ENCODE measurements around the gene MASP2. TPM values are rescaled to one million over a fixed set of nuclear protein-coding genes. Genes with fewer than 3 reads are reported as not detected.

Gene MASP2
- total RNA-seq, 1 experiment from 2014 or later, result 0.25 TPM

DNA sequence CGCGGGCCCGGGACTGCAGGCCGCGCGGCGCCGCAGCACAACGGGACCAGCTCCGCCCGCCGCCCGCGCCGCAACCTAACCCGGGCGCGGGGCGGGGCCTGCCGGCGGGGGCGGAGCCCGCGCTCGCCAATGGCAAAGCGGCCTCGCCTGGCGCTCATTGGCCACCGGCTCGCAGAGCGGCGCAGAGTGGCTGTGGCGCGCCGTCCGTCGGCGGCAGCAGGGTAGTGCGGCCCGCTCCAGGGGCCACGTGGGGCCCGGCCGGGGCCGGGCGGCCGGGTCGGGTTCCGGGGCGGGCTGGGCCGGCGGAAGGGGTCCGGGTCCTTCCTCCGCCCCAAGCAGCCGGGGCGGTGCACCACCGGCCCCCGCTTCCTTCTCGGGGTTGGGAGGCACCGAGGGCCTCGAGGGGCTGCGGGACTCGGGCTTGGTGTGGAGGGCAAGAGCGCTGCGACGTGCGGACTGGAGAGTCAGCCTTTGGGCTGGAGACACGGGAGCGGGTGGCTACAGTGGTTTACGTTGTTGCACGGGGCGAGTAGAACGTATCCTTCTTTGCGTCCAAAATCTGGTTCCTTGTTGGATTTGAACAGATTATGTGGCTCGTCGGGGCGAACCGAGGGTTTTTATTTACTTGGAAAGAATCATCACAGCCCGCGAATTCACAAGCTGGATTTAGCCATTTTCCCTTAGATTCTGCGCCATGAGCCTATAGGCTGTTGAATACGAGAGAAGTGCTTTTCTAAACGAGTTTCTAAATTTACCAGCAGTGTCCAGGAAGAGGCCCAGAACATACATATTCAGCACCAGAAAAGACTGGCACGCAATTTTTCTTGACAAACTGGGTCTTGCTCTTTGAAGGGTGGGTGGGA lies 13.2 kb upstream of the MASP2 start, which contains the start of gene SRM (continued):
- TF ChIP-seq REST (IDR thresholded peaks at IDR 0.05; ENCODE audit: low read depth) (no peak), SIN3A (IDR thresholded peaks at IDR 0.05; ENCODE audit: low read depth) (peak; percentile 90), EZH2phosphoT487 (IDR thresholded peaks at IDR 0.05; ENCODE audit: borderline replicate concordance) (no peak)
- TF ChIP-seq, protein P1, sequence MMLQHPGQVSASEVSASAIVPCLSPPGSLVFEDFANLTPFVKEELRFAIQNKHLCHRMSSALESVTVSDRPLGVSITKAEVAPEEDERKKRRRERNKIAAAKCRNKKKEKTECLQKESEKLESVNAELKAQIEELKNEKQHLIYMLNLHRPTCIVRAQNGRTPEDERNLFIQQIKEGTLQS (IDR thresholded peaks at IDR 0.05), result no peak

DNA sequence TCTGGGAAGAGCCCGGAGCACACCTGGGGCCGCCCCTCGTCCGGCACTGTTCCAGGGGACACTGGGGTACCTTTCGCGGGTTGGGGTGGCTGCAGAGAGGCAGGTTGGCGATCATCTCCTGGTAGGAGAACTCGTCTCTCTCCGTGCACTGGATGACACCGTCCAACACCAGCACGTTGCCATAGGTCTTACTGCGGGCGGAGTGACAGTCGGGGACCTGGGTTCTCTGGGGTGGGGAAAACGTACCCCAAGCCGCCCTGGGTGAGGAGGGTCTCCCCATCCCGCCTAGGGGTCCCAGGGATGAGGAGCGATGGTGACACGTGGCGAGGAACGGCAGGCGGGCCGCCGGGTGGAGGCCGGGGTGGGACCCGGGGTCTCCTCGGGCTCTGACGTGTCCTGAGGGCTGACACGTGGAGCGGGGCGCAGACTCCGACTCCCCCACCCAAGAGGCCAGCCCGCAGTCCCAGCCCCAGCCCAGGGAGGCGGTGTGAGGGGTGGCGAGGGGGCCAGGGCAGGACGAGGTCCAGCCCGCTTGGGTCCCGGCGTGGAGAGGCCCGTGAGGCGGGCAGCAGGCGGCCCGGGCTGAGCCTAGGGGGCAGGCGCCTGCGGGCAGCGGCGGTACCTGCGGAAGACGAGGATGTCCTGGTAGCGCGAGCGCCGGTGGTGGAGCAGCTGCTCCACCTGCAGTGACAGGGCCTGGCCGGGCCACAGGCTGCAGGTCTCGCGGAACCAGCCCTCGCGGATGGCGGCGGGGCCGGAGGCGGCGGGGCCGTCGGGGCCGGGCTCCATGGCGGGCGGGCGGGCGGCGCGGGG lies 12.3 kb upstream of the MASP2 start:
- Histone ChIP-seq H4K20me1 (ENCODE audit: insufficient read depth) (no peaks in the 10 kb centered on the region), H3K27ac (ENCODE audit: low read depth, low read length) (peak overlapping the region; percentile 90), H2AFZ (ENCODE audit: low read depth, low read length, poor library complexity, severe bottlenecking) (no peak overlapping the region), H3K9me2 (ENCODE audit: insufficient read depth) (no peaks in the 10 kb centered on the region), H3K9me3 (ENCODE audit: control insufficient read depth in 1 of 2, insufficient read depth in 1 of 2, low read depth in 1 of 2, low read length in 2 of 2) (no peaks in the 10 kb centered on the region), H3K4me3 (replicated peaks in 1 of 2; ENCODE audit: low read depth in 1 of 2, low read length in 2 of 2) (peak overlapping the region; percentile 93 to 98), H3K4me2 (ENCODE audit: low read length) (peak overlapping the region; percentile 95), H3K4me1 (ENCODE audit: control insufficient read depth in 1 of 2, insufficient read depth in 2 of 2, low read length in 2 of 2) (peaks cover 6 to 25% of the 10 kb centered on the region in 2 experiments; a peak in 3 of 4 replicates), H3K27me3 (ENCODE audit: insufficient read depth, low read length) (no peaks in the 10 kb centered on the region), H3K36me3 (ENCODE audit: control insufficient read depth in 1 of 2, insufficient read depth in 2 of 2, low read length in 2 of 2) (peaks cover 2 to 30% of the 10 kb centered on the region in 2 experiments; a peak in 2 of 4 replicates), H3K79me2 (ENCODE audit: insufficient read depth, low read length) (peaks cover 44% of the 10 kb centered on the region), H3K9ac (ENCODE audit: low read length) (peak overlapping the region; percentile 90)
- DNase-seq (ENCODE audit: low read depth, low spot score) (no peak), ATAC-seq (peak; percentile 12)
- RAD21 ChIA-PET (ENCODE audit: low non-redundant PET in 1 of 2, low total read pairs in 2 of 2, uncharacterized antibody in 2 of 2, unreplicated experiment in 2 of 2), result no interaction called here
- no TSS peak for BruUV-seq (replicated peaks)
- POLR2A ChIA-PET, result interaction anchor here (0.8 kb wide), 1 partner anchor 22 kb away, joined by 3 read pairs; no protein-coding TSS in a partner anchor
- CTCF ChIA-PET, result interaction anchor here (1.9 kb wide), 1 partner anchor 22 kb away, joined by 17 read pairs; no protein-coding TSS in a partner anchor
- intact Hi-C loops (cut with micrococcal nuclease), result no loop called here
- TF ChIP-seq JUND (IDR thresholded peaks at IDR 0.05), result no peak
- no peak for TF ChIP-seq EZH2 (IDR thresholded peaks at IDR 0.05)
- TF ChIP-seq EZH2phosphoT487 (IDR thresholded peaks at IDR 0.05; ENCODE audit: borderline replicate concordance), result no peak
- TF ChIP-seq CTCF (IDR thresholded peaks at IDR 0.05 in 2 of 3, conservative IDR thresholded peaks at IDR 0.05 in 1 of 3; ENCODE audit: borderline replicate concordance in 1 of 3, insufficient read depth in 1 of 3, low read depth in 2 of 3, low read length in 2 of 3), result no peak
- peak; percentile 90 for TF ChIP-seq ZFX (IDR thresholded peaks at IDR 0.05)
- TF ChIP-seq ZNF274 (IDR thresholded peaks at IDR 0.05; ENCODE audit: low read depth, low read length), result no peak
- no peak for TF ChIP-seq REST (IDR thresholded peaks at IDR 0.05; ENCODE audit: low read depth)
- peak; percentile 49 for TF ChIP-seq MAX (IDR thresholded peaks at IDR 0.05)
